ENCODE data around the gene SRRD.

The SRRD gene

DNA sequence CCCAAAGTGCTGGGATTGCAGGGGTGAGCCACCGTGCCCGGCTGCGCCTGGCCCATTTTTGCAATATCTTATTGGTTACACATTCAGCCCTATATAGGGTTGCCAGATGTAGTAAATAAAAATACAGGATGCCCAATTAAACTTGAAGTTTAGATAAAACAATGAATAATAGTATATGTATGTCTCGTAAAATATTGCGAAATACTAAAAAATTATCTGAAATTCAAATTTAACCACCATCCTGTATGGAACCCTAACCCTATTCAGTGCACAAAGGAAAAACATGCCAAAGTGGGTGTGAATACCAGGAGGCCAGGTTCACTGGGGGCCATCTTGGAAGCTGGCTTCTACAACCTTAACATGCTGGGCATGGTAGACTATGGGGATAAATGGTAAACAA, 33.8 kb downstream of the SRRD start:
- DNase-seq (ENCODE audit: low read depth), result no peak
- TF ChIP-seq, protein P1, sequence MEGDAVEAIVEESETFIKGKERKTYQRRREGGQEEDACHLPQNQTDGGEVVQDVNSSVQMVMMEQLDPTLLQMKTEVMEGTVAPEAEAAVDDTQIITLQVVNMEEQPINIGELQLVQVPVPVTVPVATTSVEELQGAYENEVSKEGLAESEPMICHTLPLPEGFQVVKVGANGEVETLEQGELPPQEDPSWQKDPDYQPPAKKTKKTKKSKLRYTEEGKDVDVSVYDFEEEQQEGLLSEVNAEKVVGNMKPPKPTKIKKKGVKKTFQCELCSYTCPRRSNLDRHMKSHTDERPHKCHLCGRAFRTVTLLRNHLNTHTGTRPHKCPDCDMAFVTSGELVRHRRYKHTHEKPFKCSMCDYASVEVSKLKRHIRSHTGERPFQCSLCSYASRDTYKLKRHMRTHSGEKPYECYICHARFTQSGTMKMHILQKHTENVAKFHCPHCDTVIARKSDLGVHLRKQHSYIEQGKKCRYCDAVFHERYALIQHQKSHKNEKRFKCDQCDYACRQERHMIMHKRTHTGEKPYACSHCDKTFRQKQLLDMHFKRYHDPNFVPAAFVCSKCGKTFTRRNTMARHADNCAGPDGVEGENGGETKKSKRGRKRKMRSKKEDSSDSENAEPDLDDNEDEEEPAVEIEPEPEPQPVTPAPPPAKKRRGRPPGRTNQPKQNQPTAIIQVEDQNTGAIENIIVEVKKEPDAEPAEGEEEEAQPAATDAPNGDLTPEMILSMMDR (conservative IDR thresholded peaks at IDR 0.05; ENCODE audit: low read depth, low read length), result no peak
- H3K4me3 ChIP-seq (ENCODE audit: low read length), result no peak overlapping the region

GRCh38 chr22:26522012-26522411, 38.3 kb downstream of the SRRD start:
- no peak overlapping the region for H3K4me3 ChIP-seq (ENCODE audit: low read length)
- TF ChIP-seq, protein P1 (conservative IDR thresholded peaks at IDR 0.05; ENCODE audit: low read depth, low read length), result no peak
- no peak for DNase-seq (ENCODE audit: low read depth)

DNA sequence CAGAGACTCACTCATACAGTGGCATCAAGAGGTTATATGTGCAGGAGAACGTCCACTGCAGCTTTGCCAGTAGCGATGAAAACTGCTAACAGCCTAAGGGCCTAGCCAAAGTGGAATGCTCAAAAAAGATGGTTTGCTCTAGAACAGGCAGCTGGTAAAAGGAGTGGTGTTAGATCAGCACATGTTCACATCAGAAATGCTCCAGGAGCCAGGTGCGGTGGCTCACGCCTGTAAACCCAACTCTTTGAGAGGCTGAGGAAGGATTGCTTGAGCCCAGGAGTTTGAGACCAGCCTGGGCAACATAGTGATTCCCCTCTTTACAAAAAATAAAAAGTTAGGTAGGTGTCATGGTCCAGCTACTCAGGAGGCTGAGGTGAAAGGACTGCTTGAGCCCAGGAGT, 38.9 kb downstream of the SRRD start:
- H3K4me3 ChIP-seq (ENCODE audit: low read length), result no peak overlapping the region
- TF ChIP-seq, protein P1 (conservative IDR thresholded peaks at IDR 0.05; ENCODE audit: low read depth, low read length), result no peak
- DNase-seq (ENCODE audit: low read depth), result no peak

DNA sequence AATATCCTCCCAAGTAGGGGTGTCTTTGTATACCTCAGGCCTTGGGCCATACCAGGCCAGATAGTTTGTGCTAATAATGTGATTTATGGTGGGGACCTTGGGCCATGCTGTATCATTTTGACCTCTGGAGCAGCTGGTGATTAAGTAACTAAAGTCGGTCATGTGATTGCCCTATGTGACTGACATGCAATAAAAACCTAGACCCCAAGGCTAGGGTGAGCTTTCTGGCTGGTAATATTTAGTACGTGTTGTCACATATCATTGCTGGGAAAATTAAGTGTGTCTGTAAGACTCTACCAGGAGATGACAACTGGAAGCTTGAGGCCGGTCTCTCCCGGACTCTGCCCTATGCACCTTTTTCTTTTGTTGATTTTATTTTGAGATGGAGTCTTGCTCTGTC, 41.2 kb downstream of the SRRD start:
- DNase-seq (ENCODE audit: low read depth), result no peak
- TF ChIP-seq, protein P1 (conservative IDR thresholded peaks at IDR 0.05; ENCODE audit: low read depth, low read length), result no peak
- H3K4me3 ChIP-seq (ENCODE audit: low read length), result no peak overlapping the region

GRCh38 chr22:26525946-26526564, 42.4 kb downstream of the SRRD start:
- H3K4me3 ChIP-seq (ENCODE audit: low read length), result no peak overlapping the region
- no peak for DNase-seq (ENCODE audit: low read depth)
- TF ChIP-seq, protein P1 (conservative IDR thresholded peaks at IDR 0.05; ENCODE audit: low read depth, low read length), result no peak

DNA sequence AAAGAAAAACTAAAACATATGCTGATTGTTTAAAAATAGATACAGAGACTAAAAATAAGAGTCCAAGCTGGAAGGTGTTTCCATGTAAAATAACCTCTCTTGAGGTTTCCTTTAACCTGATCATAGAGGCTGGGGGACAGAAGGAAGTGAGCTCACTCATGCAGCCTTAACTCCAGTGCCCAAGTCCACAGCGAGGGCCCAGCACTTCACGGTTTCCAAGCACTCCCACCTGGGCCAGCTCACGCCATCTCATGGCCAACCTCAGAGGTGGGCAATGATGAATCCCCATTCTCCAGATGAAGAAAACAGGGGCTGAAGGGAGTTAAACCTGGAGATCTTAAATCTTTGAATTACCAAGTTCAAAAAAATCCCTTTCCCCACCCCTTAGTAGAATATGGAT, 43.5 kb downstream of the SRRD start:
- TF ChIP-seq, protein P1 (conservative IDR thresholded peaks at IDR 0.05; ENCODE audit: low read depth, low read length), result no peak
- no peak for DNase-seq (ENCODE audit: low read depth)
- H3K4me3 ChIP-seq (ENCODE audit: low read length), result no peak overlapping the region
